ENCODE data around the gene SCAF11.

GRCh38 chr12:45959025-45959424 lies 31.3 kb downstream of the SCAF11 start:
- no peak for TF ChIP-seq CTCF (conservative IDR thresholded peaks at IDR 0.05)
- no peak for TF ChIP-seq ZFX (IDR thresholded peaks at IDR 0.05)
